ENCODE data around the gene DOP1B. TPM values are rescaled to one million over a fixed set of nuclear protein-coding genes. Genes with fewer than 3 reads are reported as not detected.

The DOP1B gene
- total and polyA plus RNA-seq, 10 of the 15 experiments (the other 5 are each of a cell fraction or from before 2014, with no cell fraction given), result 1.2 to 12.2 (median 4.3) TPM

DNA sequence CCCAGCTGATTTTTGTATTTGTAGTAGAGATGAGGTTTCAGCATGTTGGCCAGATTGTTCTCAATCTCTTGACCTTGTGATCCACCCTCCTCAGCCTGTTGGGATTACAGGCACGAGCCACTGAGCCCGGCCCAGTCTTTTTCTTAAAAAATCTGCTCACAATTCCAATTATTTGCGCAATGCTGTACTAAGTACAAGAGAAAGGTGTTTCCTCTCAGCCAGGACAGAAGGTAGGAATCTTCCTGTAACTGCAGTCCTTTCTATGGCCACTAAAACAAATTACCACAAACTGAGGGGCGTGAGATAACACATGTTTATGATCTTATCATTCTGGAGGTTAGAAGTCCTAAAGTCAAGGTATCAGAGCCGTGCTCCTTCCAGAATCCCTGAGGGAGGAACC is 28.6 kb upstream of the DOP1B start:
- BruUV-seq (replicated peaks), result no TSS peak
- no peak overlapping the region for H3K27ac ChIP-seq (ENCODE audit: control insufficient read depth, insufficient read depth)
- in situ Hi-C loops (cut with MboI) (no loop called here), intact Hi-C loops (cut with micrococcal nuclease; ENCODE audit: unreplicated experiment) (no loop called here)
- H3K9ac ChIP-seq (ENCODE audit: control insufficient read depth, insufficient read depth, low read length), result no peak overlapping the region
- H4K20me1 ChIP-seq (ENCODE audit: control insufficient read depth, insufficient read depth), result no peaks in the 10 kb centered on the region
- no peak overlapping the region for H3K4me2 ChIP-seq (ENCODE audit: control insufficient read depth, insufficient read depth)
- ChIA-PET CTCF (interaction anchor here (1.5 kb wide), 2 partner anchors 9 to 802 kb away, joined by 3 to 4 read pairs; no protein-coding TSS in a partner anchor), SMC1A (ENCODE audit: uncharacterized antibody, unreplicated experiment) (no interaction called here), RAD21 (ENCODE audit: unreplicated experiment) (no interaction called here), POLR2A (no interaction called here)
- no peaks in the 10 kb centered on the region for H3K36me3 ChIP-seq (ENCODE audit: control insufficient read depth in 2 of 2, insufficient read depth in 2 of 2, low read length in 1 of 2)
- DNase-seq (ENCODE audit: low read depth, low spot score) (no peak), ATAC-seq (no peak), FAIRE-seq (no peak)
- H3K4me3 ChIP-seq, result no peak overlapping the region
- H3K27me3 ChIP-seq (replicated peaks in 1 of 2; ENCODE audit: control insufficient read depth in 2 of 2, insufficient read depth in 2 of 2, low read length in 1 of 2), result no peaks in the 10 kb centered on the region
- WGBS (ENCODE audit: insufficient coverage, insufficient replicate concordance, low lambda C conversion rate, missing lambda C conversion rate), result 78% methylated on average over 5 of the region's 5 CpGs
- no peak overlapping the region for H2AFZ ChIP-seq (ENCODE audit: control insufficient read depth, low read depth, low read length)
- TF ChIP-seq SREBF2 (IDR thresholded peaks at IDR 0.05; ENCODE audit: low read length) (no peak), ETV6 (conservative IDR thresholded peaks at IDR 0.05 in 1 of 2, IDR thresholded peaks at IDR 0.05 in 1 of 2; ENCODE audit: borderline replicate concordance in 1 of 2, low read depth in 1 of 2) (no peak), SUPT20H (IDR thresholded peaks at IDR 0.05; ENCODE audit: borderline replicate concordance, control insufficient read depth, low read depth, low read length) (no peak), YY1 (IDR thresholded peaks at IDR 0.05; ENCODE audit: low read depth, low read length) (no peak), SP1 (IDR thresholded peaks at IDR 0.05; ENCODE audit: low read depth, low read length) (no peak), ZNF622 (IDR thresholded peaks at IDR 0.05) (no peak), ZBED1 (IDR thresholded peaks at IDR 0.05; ENCODE audit: borderline replicate concordance) (no peak), IKZF2 (IDR thresholded peaks at IDR 0.05) (no peak), MTA3 (IDR thresholded peaks at IDR 0.05; ENCODE audit: borderline replicate concordance, low read length) (no peak), PAX5 (IDR thresholded peaks at IDR 0.05; ENCODE audit: borderline replicate concordance, low read depth, low read length) (no peak), POLR2AphosphoS5 (IDR thresholded peaks at IDR 0.05; ENCODE audit: low read length) (no peak), SMAD1 (IDR thresholded peaks at IDR 0.05; ENCODE audit: low read depth, partially characterized antibody) (no peak), HCFC1 (IDR thresholded peaks at IDR 0.05; ENCODE audit: low read length) (no peak), NFIC (IDR thresholded peaks at IDR 0.05; ENCODE audit: low read depth, low read length) (no peak), SRF (IDR thresholded peaks at IDR 0.05; ENCODE audit: low read depth in 2 of 2, low read length in 2 of 2) (no peak), STAT1 (conservative IDR thresholded peaks at IDR 0.05) (no peak)
- TF ChIP-seq, protein P1, sequence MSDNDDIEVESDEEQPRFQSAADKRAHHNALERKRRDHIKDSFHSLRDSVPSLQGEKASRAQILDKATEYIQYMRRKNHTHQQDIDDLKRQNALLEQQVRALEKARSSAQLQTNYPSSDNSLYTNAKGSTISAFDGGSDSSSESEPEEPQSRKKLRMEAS (IDR thresholded peaks at IDR 0.05; ENCODE audit: low read depth, low read length), result no peak
- TF ChIP-seq, protein P2, sequence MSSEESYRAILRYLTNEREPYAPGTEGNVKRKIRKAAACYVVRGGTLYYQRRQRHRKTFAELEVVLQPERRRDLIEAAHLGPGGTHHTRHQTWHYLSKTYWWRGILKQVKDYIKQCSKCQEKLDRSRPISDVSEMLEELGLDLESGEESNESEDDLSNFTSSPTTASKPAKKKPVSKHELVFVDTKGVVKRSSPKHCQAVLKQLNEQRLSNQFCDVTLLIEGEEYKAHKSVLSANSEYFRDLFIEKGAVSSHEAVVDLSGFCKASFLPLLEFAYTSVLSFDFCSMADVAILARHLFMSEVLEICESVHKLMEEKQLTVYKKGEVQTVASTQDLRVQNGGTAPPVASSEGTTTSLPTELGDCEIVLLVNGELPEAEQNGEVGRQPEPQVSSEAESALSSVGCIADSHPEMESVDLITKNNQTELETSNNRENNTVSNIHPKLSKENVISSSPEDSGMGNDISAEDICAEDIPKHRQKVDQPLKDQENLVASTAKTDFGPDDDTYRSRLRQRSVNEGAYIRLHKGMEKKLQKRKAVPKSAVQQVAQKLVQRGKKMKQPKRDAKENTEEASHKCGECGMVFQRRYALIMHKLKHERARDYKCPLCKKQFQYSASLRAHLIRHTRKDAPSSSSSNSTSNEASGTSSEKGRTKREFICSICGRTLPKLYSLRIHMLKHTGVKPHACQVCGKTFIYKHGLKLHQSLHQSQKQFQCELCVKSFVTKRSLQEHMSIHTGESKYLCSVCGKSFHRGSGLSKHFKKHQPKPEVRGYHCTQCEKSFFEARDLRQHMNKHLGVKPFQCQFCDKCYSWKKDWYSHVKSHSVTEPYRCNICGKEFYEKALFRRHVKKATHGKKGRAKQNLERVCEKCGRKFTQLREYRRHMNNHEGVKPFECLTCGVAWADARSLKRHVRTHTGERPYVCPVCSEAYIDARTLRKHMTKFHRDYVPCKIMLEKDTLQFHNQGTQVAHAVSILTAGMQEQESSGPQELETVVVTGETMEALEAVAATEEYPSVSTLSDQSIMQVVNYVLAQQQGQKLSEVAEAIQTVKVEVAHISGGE (CRISPR knock-in tag; IDR thresholded peaks at IDR 0.05), result no peak
- no peaks in the 10 kb centered on the region for H3K9me3 ChIP-seq (replicated peaks; ENCODE audit: control insufficient read depth, insufficient read depth, low read length)
- H3K4me1 ChIP-seq (ENCODE audit: control insufficient read depth, insufficient read depth, low read length), result peaks cover 5% of the 10 kb centered on the region; the same call in 1 of the 2 replicates
- no peaks in the 10 kb centered on the region for H3K79me2 ChIP-seq (ENCODE audit: control insufficient read depth, insufficient read depth, low read length)
